ENCODE results near the gene PTPN11.
"Not testable (repeated sequence)": the region's sequence is repeated elsewhere in the genome, so short reads cannot be mapped to it uniquely, and the experiment has no call there.

The PTPN11 gene

GRCh38 chr12:112518365-112518735, 99.6 kb downstream of the PTPN11 start:
- no peak for DNase-seq

GRCh38 chr12:112519841-112520340, 101.1 kb downstream of the PTPN11 start:
- not testable (repeated sequence) for DNase-seq

- no peak for DNase-seq
Measured at GRCh38 chr12:112523856-112524255, 105.1 kb downstream of the PTPN11 start.

- no peak for DNase-seq
Measured at GRCh38 chr12:112524269-112524668, 105.5 kb downstream of the PTPN11 start.

- DNase-seq: no peak
Measured at GRCh38 chr12:112524676-112525425, 106.1 kb downstream of the PTPN11 start.

- DNase-seq: no peak
Measured at GRCh38 chr12:112525426-112525809, 106.7 kb downstream of the PTPN11 start.

- no peak for DNase-seq
Measured at GRCh38 chr12:112527082-112527481, 108.3 kb downstream of the PTPN11 start.

- no peak for DNase-seq
Measured at GRCh38 chr12:112527501-112527900, 108.8 kb downstream of the PTPN11 start.

- DNase-seq: no peak
Measured at GRCh38 chr12:112528521-112528920, 109.8 kb downstream of the PTPN11 start.

GRCh38 chr12:112530941-112531340, 112.2 kb downstream of the PTPN11 start:
- DNase-seq: no peak

GRCh38 chr12:112532106-112532505, 113.4 kb downstream of the PTPN11 start:
- no peak for DNase-seq

GRCh38 chr12:112533528-112533927, 114.8 kb downstream of the PTPN11 start:
- no peak for DNase-seq

GRCh38 chr12:112535017-112535416, 116.3 kb downstream of the PTPN11 start:
- no peak for DNase-seq

- DNase-seq: no peak
Measured at GRCh38 chr12:112535637-112536366, 117.1 kb downstream of the PTPN11 start.

- no peak for DNase-seq
Measured at GRCh38 chr12:112536367-112536730, 117.6 kb downstream of the PTPN11 start.

- no peak for DNase-seq
Measured at GRCh38 chr12:112537710-112538396, 119.1 kb downstream of the PTPN11 start.

- no peak for DNase-seq
Measured at GRCh38 chr12:112538740-112539139, 120.0 kb downstream of the PTPN11 start.

- DNase-seq: no peak
Measured at GRCh38 chr12:112539221-112539620, 120.5 kb downstream of the PTPN11 start.

GRCh38 chr12:112540021-112540420, 121.3 kb downstream of the PTPN11 start:
- DNase-seq: no peak

GRCh38 chr12:112543751-112544150, 125.0 kb downstream of the PTPN11 start:
- DNase-seq: no peak

GRCh38 chr12:112546339-112546738, 127.6 kb downstream of the PTPN11 start:
- DNase-seq: no peak

- no peak for DNase-seq
Measured at GRCh38 chr12:112546996-112547395, 128.2 kb downstream of the PTPN11 start.

GRCh38 chr12:112549031-112549430, 130.3 kb downstream of the PTPN11 start:
- no peak for DNase-seq

- no peak for DNase-seq
Measured at GRCh38 chr12:112551681-112552080, 132.9 kb downstream of the PTPN11 start.

Data from bone marrow (tissue), 2 donors.